ENCODE data around the gene CDH4.

GRCh38 chr20:61279621-61280150, 27.6 kb downstream of the CDH4 start:
- no peak for TF ChIP-seq CTCF (IDR thresholded peaks at IDR 0.05)
- TF ChIP-seq POLR2AphosphoS5 (IDR thresholded peaks at IDR 0.05; ENCODE audit: low read depth, low read length) = no peak
- no peak for TF ChIP-seq TCF7L2 (IDR thresholded peaks at IDR 0.05; ENCODE audit: low read depth, low read length)
